IMR-90 (cell line): Measurements from ENCODE around the gene TBC1D4. TPM values are rescaled to one million over a fixed set of nuclear protein-coding genes. Genes with fewer than 3 reads are reported as not detected.
A peak's percentile ranks its signal among the peaks of the same experiment; 100 is the strongest.

Source experiments
- ATAC-seq: fragments of 200-7000 bp; cut with Tn5 transposase; 2 replicates; pipeline ENCODE4 v1.9.1; 2020; ENCODE audit warnings: low read depth, mild to moderate bottlenecking, moderate library complexity
- BruUV-seq: library from RNA; stranded (reverse); fragments of 400-500 nt; replicated peaks from 2 replicates; lab custom pipeline; 2021; lab: Mats Ljungman, UMichigan
- CTCF ChIA-PET: fragments of 300-600 bp; formaldehyde crosslinking; extraction: SDS; loops from one replicate; lab custom pipeline; 2021; ENCODE audit warnings: antibody characterized with exemption; lab: Yijun Ruan, JAX
- POLR2A ChIA-PET: fragments of 300-600 bp; sonication (Branson Sonifier 250); formaldehyde crosslinking; loops from one replicate; lab custom pipeline; 2022; ENCODE audit warnings: antibody characterized with exemption; ENCODE audit not compliant: unreplicated experiment; lab: Charles Lee
- DNase-seq: peaks from one replicate; pipeline ENCODE4 v3.0.0; 2013
- H2AFZ ChIP-seq: replicated peaks from 2 replicates; pipeline ENCODE3; 2013; ENCODE audit warnings: low read length, mild to moderate bottlenecking; ENCODE audit not compliant: poor library complexity
- H2AK5ac ChIP-seq: 2 replicates; pipeline ENCODE4 v1.6.1; 2013; ENCODE audit warnings: low read depth, low read length, inconsistent platforms
- H2AK9ac ChIP-seq: replicated peaks from 2 replicates; pipeline ENCODE3; 2013; ENCODE audit warnings: mild to moderate bottlenecking, low read depth, low read length, moderate library complexity; ENCODE audit not compliant: poor library complexity
- H2BK120ac ChIP-seq: 2 replicates; pipeline ENCODE4 v1.6.1; 2013; ENCODE audit warnings: low read depth, low read length, inconsistent platforms
- H2BK15ac ChIP-seq: 3 replicates; pipeline ENCODE4 v1.6.1; 2013; ENCODE audit warnings: low read depth, low read length, inconsistent platforms
- H2BK20ac ChIP-seq: 2 replicates; pipeline ENCODE4 v1.6.1; 2013; ENCODE audit warnings: low read depth, mild to moderate bottlenecking, inconsistent platforms, low read length, moderate library complexity
- H2BK5ac ChIP-seq: 2 replicates; pipeline ENCODE4 v1.6.1; 2013; ENCODE audit warnings: mild to moderate bottlenecking, low read depth, low read length, inconsistent platforms; ENCODE audit not compliant: poor library complexity, severe bottlenecking
- H3K14ac ChIP-seq: replicated peaks from 2 replicates; pipeline ENCODE4 v1.6.1; 2013; ENCODE audit warnings: low read depth, low read length, inconsistent platforms
- H3K18ac ChIP-seq: 2 replicates; pipeline ENCODE4 v1.6.1; 2013; ENCODE audit warnings: low read depth, low read length, control low read depth
- H3K23ac ChIP-seq: 2 replicates; pipeline ENCODE4 v1.6.1; 2013; ENCODE audit warnings: low read depth, low read length, inconsistent platforms
- H3K27ac ChIP-seq: 2 replicates; pipeline ENCODE4 v1.5.1; 2013; ENCODE audit warnings: mild to moderate bottlenecking, control low read depth, low read length; ENCODE audit not compliant: insufficient read depth
- H3K27me3 ChIP-seq: 2 replicates; pipeline ENCODE4 v1.6.1; 2013; ENCODE audit warnings: low read length; ENCODE audit not compliant: control insufficient read depth, insufficient read depth
- H3K36me3 ChIP-seq: 2 replicates; pipeline ENCODE4 v1.6.1; 2013; ENCODE audit warnings: low read length, mixed read lengths; ENCODE audit not compliant: control insufficient read depth, insufficient read depth
- H3K4ac ChIP-seq: 2 replicates; pipeline ENCODE4 v1.6.1; 2013; ENCODE audit warnings: low read depth, low read length, inconsistent platforms
- H3K4me1 ChIP-seq: 2 replicates; pipeline ENCODE4 v1.6.1; 2013; ENCODE audit warnings: low read length, mixed read lengths; ENCODE audit not compliant: control insufficient read depth, insufficient read depth
- H3K4me2 ChIP-seq: 2 replicates; pipeline ENCODE4 v1.6.1; 2013; ENCODE audit warnings: low read depth, mild to moderate bottlenecking, control low read depth, low read length, moderate library complexity
- H3K4me3 ChIP-seq: 2 replicates; pipeline ENCODE4 v1.5.1; 2013; ENCODE audit warnings: low read depth, mild to moderate bottlenecking, control low read depth, low read length, moderate library complexity; ENCODE audit not compliant: insufficient read depth
- H3K56ac ChIP-seq: 2 replicates; pipeline ENCODE4 v1.6.1; 2013; ENCODE audit warnings: low read length, inconsistent platforms; ENCODE audit not compliant: insufficient read depth; ENCODE audit errors: extremely low read depth
- H3K79me1 ChIP-seq, 2 experiments: 2 replicates each; pipeline ENCODE4 v1.6.1; 2013; ENCODE audit warnings: low read length in 2 of 2, inconsistent platforms in 1 of 2, low read depth in 1 of 2
- H3K9ac ChIP-seq: 2 replicates; pipeline ENCODE4 v1.6.1; 2013; ENCODE audit warnings: low read depth, low read length, control low read depth
- H3K9me1 ChIP-seq: 2 replicates; pipeline ENCODE4 v1.6.1; 2013; ENCODE audit warnings: low read length, inconsistent platforms; ENCODE audit not compliant: insufficient read depth
- H3K9me3 ChIP-seq: 2 replicates; pipeline ENCODE4 v1.6.1; 2013; ENCODE audit warnings: low read length; ENCODE audit not compliant: control insufficient read depth, insufficient read depth
- H4K20me1 ChIP-seq: 2 replicates; pipeline ENCODE4 v1.6.1; 2013; ENCODE audit warnings: low read length, inconsistent platforms; ENCODE audit not compliant: insufficient read depth
- H4K5ac ChIP-seq: 2 replicates; pipeline ENCODE4 v1.6.1; 2013; ENCODE audit warnings: mild to moderate bottlenecking, low read depth, low read length, control low read depth
- H4K8ac ChIP-seq, 2 experiments: 2 replicates each; pipeline ENCODE4 v1.6.1; 2013; ENCODE audit warnings: low read depth in 2 of 2, low read length in 2 of 2, control low read depth in 1 of 2, inconsistent platforms in 1 of 2
- H4K91ac ChIP-seq: 2 replicates; pipeline ENCODE4 v1.6.1; 2013; ENCODE audit warnings: low read depth, low read length, inconsistent platforms; ENCODE audit not compliant: insufficient read depth
- MAFK ChIP-seq: IDR thresholded peaks from 2 replicates; pipeline ENCODE4 v1.6.1; 2012; ENCODE audit warnings: low read depth, low read length, improper control_type of control experiment
- NFE2L2 ChIP-seq: fragments of 150-350 bp; IDR thresholded peaks from 2 replicates; pipeline ENCODE4 v1.6.1; 2016; ENCODE audit warnings: low read depth, mild to moderate bottlenecking, low read length
- WGBS, 2 experiments: methylation state at CpG; one replicate each; pipeline versions ENCODE4 v1.1.5 to v1.1.7; 2013; ENCODE audit warnings: missing lambda C conversion rate in 2 of 2; ENCODE audit not compliant: insufficient read length in 1 of 2; ENCODE audit errors: extremely low coverage in 2 of 2; 5-methylcytosine and 5-hydroxymethylcytosine counted together
- dilution Hi-C: fragments of 300-500 bp; cut with HindIII; formaldehyde crosslinking; loops from one replicate; pipeline ENCODE4 v1.14.3; 2018; ENCODE audit warnings: low sequenced_read_pairs; ENCODE audit not compliant: unreplicated experiment
- in situ Hi-C: fragments of 300-500 bp; cut with MboI; formaldehyde crosslinking; loops from 3 replicates; pipeline ENCODE4 v1.14.3; 2019; ENCODE audit warnings: low sequenced_read_pairs, inconsistent platforms, mixed read lengths
- intact Hi-C: fragments of 100-400 bp; cut with micrococcal nuclease; formaldehyde crosslinking; loops from 2 replicates; pipeline ENCODE4 v1.10.0; 2022
- polyA plus RNA-seq, 3 experiments: library from polyadenylated mRNA; depleted of rRNA; stranded (reverse); fragments of >200 nt; gene quantifications; 2 replicates each; pipeline ENCODE4 v1.2.3, GENCODE V29; 2012; ENCODE audit warnings: low replicate concordance in 1 of 3
- total RNA-seq: library from RNA; depleted of rRNA; stranded (reverse); fragments of >200 nt; gene quantifications from 2 replicates; pipeline ENCODE4 v1.2.3, GENCODE V29; 2012

Gene TBC1D4
- total and polyA plus RNA-seq, 2 of the 4 experiments (the other 2 are of a cell fraction): 7.5 to 22.8 TPM

- Histone ChIP-seq H2BK20ac (no peak overlapping the region), H3K14ac (no peak overlapping the region), H2BK120ac (no peak overlapping the region), H3K79me1 (no peaks in the 10 kb centered on the region), H2AK5ac (no peak overlapping the region), H2AFZ (no peak overlapping the region), H3K9ac (no peak overlapping the region), H4K91ac (no peak overlapping the region), H3K23ac (no peak overlapping the region), H3K4me1 (no peaks in the 10 kb centered on the region), H3K36me3 (no peaks in the 10 kb centered on the region), H3K4me2 (no peak overlapping the region), H3K9me3 (peaks cover 1% of the 10 kb centered on the region; the same call in 1 of the 2 replicates), H3K27me3 (no peaks in the 10 kb centered on the region), H3K4me3 (no peak overlapping the region), H2BK15ac (no peak overlapping the region), H4K20me1 (no peaks in the 10 kb centered on the region), H2AK9ac (no peak overlapping the region), H3K18ac (no peak overlapping the region), H3K4ac (no peak overlapping the region), H3K9me1 (no peaks in the 10 kb centered on the region), H4K5ac (no peak overlapping the region), H4K8ac (no peak overlapping the region), H2BK5ac (no peak overlapping the region), H3K56ac (no peak overlapping the region), H3K27ac (no peak overlapping the region)
- no peak for TF ChIP-seq NFE2L2
- peak; percentile 80 for TF ChIP-seq MAFK
- dilution Hi-C loops: no loop called here
- intact Hi-C loops: no loop called here
- BruUV-seq: no TSS peak
- in situ Hi-C loops: no loop called here
- POLR2A ChIA-PET: interaction anchor here (0.7 kb wide), 1 partner anchor 121 kb away, joined by 4 read pairs; no protein-coding TSS in a partner anchor
- CTCF ChIA-PET: no interaction called here
- peak; percentile 56 for DNase-seq
- no peak for ATAC-seq
- no CpG with 5 or more reads among the region's 3 CpGs for WGBS, 2 experiments
Observed at GRCh38 chr13:75514080-75514995, 32.4 kb upstream of the TBC1D4 start.
